NCI-H748 (cell line): ENCODE measurements around the gene PRKACG.

Source experiments
- DNase-seq: peaks from one replicate; lab custom pipeline; 2025; ENCODE audit not compliant: unreplicated experiment; lab: John Stamatoyannopoulos, UW

Gene PRKACG

GRCh38 chr9:68983522-68984424 is 30.1 kb downstream of the PRKACG start:
- no peak for DNase-seq

GRCh38 chr9:68983008-68983411 is 30.9 kb downstream of the PRKACG start:
- no peak for DNase-seq

GRCh38 chr9:68981789-68982188 is 32.1 kb downstream of the PRKACG start:
- peak; percentile 93 for DNase-seq

- no peak for DNase-seq
These were observed 33.5 kb downstream of the PRKACG start for GRCh38 chr9:68980341-68980914.

GRCh38 chr9:68979538-68980314 is 34.2 kb downstream of the PRKACG start:
- no peak for DNase-seq

- DNase-seq = no peak
These were observed 35.4 kb downstream of the PRKACG start for GRCh38 chr9:68978501-68978900.

GRCh38 chr9:68978066-68978465 is 35.8 kb downstream of the PRKACG start:
- DNase-seq = no peak

GRCh38 chr9:68975365-68976043 is 38.4 kb downstream of the PRKACG start:
- DNase-seq = peak; percentile 14

- DNase-seq = no peak
These were observed 39.0 kb downstream of the PRKACG start for GRCh38 chr9:68974901-68975300.

GRCh38 chr9:68974431-68974830 is 39.5 kb downstream of the PRKACG start:
- no peak for DNase-seq

- no peak for DNase-seq
These were observed 40.3 kb downstream of the PRKACG start for GRCh38 chr9:68973619-68974018.

GRCh38 chr9:68970151-68970550 is 43.8 kb downstream of the PRKACG start:
- DNase-seq = peak; percentile 97

GRCh38 chr9:68969538-68969937 is 44.4 kb downstream of the PRKACG start:
- peak; percentile 91 for DNase-seq

GRCh38 chr9:68967800-68968199 is 46.1 kb downstream of the PRKACG start:
- DNase-seq = no peak

GRCh38 chr9:68966496-68966944 is 47.4 kb downstream of the PRKACG start:
- no peak for DNase-seq

- DNase-seq = no peak
These were observed 49.1 kb downstream of the PRKACG start for GRCh38 chr9:68964765-68965164.

GRCh38 chr9:68964102-68964541 is 49.8 kb downstream of the PRKACG start:
- no peak for DNase-seq

- DNase-seq = no peak
These were observed 50.5 kb downstream of the PRKACG start for GRCh38 chr9:68963416-68963815.
